ENCODE data around the gene MID2.

The MID2 gene

GRCh38 chrX:107827030-107827831, 1.6 kb downstream of the MID2 start:
- no peak for DNase-seq (ENCODE audit: low read depth)
- peak overlapping the region; percentile 38 for H3K4me3 ChIP-seq (ENCODE audit: low read depth, low read length)
- TF ChIP-seq CTCF (IDR thresholded peaks at IDR 0.05; ENCODE audit: low read depth, low read length, missing control alignments), result no peak
- in situ Hi-C loops (cut with HindIII; ENCODE audit: low sequenced_read_pairs), result no loop called here

GRCh38 chrX:107827852-107828251, 2.2 kb downstream of the MID2 start:
- DNase-seq (ENCODE audit: low read depth), result no peak
- in situ Hi-C loops (cut with HindIII; ENCODE audit: low sequenced_read_pairs), result no loop called here
- H3K4me3 ChIP-seq (ENCODE audit: low read depth, low read length), result no peak overlapping the region
- TF ChIP-seq CTCF (IDR thresholded peaks at IDR 0.05; ENCODE audit: low read depth, low read length, missing control alignments), result no peak

DNA sequence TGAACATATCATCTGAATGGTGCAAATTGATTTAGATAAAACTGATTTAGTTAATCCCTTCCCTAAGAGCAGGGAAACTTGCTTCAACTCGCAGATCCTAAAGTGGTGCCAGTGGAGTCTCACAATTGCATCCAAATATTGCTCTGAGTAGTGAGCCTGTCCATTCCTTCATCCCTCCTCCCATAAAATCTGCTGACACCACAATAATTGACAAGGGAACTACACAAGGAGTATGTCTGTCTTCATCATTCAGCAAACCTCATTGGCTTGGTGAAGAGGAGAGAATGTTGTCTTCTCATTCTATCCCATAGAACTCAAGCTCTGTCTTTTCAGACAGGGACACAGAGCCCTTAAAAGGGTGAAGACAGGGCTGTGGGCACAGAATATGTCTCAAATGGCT, 4.2 kb downstream of the MID2 start:
- no peak overlapping the region for H3K4me3 ChIP-seq (ENCODE audit: low read depth, low read length)
- DNase-seq (ENCODE audit: low read depth), result no peak
- in situ Hi-C loops (cut with HindIII; ENCODE audit: low sequenced_read_pairs), result no loop called here
- no peak for TF ChIP-seq CTCF (IDR thresholded peaks at IDR 0.05; ENCODE audit: low read depth, low read length, missing control alignments)

DNA sequence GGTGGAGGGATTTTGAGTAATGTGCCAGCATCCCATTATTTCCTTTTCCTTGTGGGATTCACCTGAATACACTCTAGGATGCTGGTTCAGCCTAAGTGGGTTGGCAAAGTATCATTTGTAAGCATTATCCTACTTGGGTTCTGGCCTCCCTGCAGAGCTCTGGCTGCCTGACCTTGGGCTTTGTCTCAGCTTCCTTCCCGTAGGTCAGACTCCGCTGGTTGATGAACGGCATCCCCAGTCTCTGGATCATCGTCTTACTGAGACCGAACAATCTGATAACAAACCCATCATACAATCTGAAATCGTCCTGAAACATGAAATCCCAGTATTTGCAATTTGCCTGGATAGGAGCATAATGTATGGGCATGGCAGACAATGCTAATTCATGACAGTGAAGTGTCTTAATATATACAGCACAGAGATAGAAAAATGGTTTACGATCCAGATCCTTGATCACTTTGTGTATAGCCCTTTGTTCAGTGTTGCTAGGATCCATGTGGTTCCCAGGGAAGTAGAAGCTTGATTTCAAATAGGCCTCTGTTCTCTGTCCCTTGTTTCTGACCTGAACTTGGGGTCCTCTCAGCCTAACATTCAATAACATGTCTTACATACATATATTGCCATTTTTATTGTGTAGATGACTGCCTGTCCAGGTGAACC, 5.5 kb downstream of the MID2 start:
- in situ Hi-C loops (cut with HindIII; ENCODE audit: low sequenced_read_pairs), result no loop called here

GRCh38 chrX:107834275-107835201, 8.9 kb downstream of the MID2 start:
- no peak for TF ChIP-seq CTCF (IDR thresholded peaks at IDR 0.05; ENCODE audit: low read depth, low read length, missing control alignments)
- no peak overlapping the region for H3K4me3 ChIP-seq (ENCODE audit: low read depth, low read length)
- in situ Hi-C loops (cut with HindIII; ENCODE audit: low sequenced_read_pairs), result no loop called here
- DNase-seq (ENCODE audit: low read depth), result no peak

More for the DNA sequence above, 5.5 kb downstream of the MID2 start:
- no peak for TF ChIP-seq CTCF (IDR thresholded peaks at IDR 0.05; ENCODE audit: low read depth, low read length, missing control alignments)
- DNase-seq (ENCODE audit: low read depth), result no peak
- no peak overlapping the region for H3K4me3 ChIP-seq (ENCODE audit: low read depth, low read length)

DNA sequence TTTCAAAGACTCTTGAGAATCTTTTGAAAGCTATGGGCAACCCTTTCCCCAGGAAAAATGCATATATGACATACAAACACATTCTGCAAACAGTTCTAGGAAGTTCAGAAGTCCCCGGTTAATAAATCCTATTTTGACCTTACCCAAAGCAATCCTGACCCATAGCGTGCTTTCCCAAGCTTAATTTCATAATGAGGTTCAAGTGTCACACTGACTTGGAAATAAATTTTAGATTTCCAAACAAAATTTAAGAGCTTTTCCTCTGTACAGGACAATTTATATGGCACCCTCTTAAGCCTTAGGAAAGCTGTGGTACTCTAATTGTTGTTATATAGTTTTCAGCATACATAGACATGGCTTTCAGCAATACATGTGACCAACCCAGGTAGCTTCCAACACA, 11.3 kb downstream of the MID2 start:
- no peak for DNase-seq (ENCODE audit: low read depth)
- no peak overlapping the region for H3K4me3 ChIP-seq (ENCODE audit: low read depth, low read length)
- TF ChIP-seq CTCF (IDR thresholded peaks at IDR 0.05; ENCODE audit: low read depth, low read length, missing control alignments), result no peak
- in situ Hi-C loops (cut with HindIII; ENCODE audit: low sequenced_read_pairs), result no loop called here

All from astrocyte of the cerebellum (primary cell).